Sigmoid colon (tissue), 4 donors: ENCODE measurements around the gene MCC.

Experiments used
- EP300 ChIP-seq, 4 donors: sonication (generic); formaldehyde crosslinking; IDR thresholded peaks; one replicate each; pipeline ENCODE4 v1.6.1; 2017; ENCODE audit warnings: antibody characterized with exemption in 4 of 4
- POLR2AphosphoS5 ChIP-seq, 4 donors: sonication (generic); formaldehyde crosslinking; IDR thresholded peaks; one replicate each; pipeline ENCODE4 v1.6.1; 2017; ENCODE audit warnings: antibody characterized with exemption in 4 of 4

DNA sequence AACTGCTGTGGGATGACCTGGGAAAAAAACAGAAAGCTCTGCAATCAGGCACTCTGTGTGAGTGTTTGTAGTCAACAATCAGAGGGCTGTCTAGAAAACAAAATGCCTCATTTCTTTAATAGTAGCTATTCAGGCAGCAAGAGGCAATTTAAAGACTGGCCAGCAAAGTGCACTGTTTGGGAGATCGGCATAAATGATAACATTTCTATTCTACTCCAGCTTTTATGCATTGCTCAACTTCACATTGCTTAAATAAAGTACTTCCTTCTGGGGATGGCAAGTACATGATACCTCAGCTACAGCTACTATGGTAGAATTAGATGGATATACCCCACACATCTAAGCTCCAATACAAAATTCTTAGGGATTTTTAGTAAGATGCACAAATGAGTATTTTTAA is 318.5 kb downstream of the MCC start:
- TF ChIP-seq POLR2AphosphoS5 (IDR thresholded peaks at IDR 0.05) (no peak), EP300 (IDR thresholded peaks at IDR 0.05) (no peak)
